H9 (cell line): Measurements from ENCODE around the gene HECTD1. TPM values are rescaled to one million over a fixed set of nuclear protein-coding genes. Genes with fewer than 3 reads are reported as not detected.

Source experiments
- DNase-seq: peaks from one replicate; pipeline ENCODE4 v3.0.0-alpha.2; 2017
- H2AFZ ChIP-seq: one replicate; pipeline ENCODE4 v1.6.1; 2013; ENCODE audit warnings: mild to moderate bottlenecking, low read length, control low read depth, moderate library complexity
- H2AK5ac ChIP-seq: 2 replicates; pipeline ENCODE4 v1.6.1; 2013; ENCODE audit warnings: low read length, control low read depth, mixed read lengths; ENCODE audit not compliant: insufficient read length
- H2BK120ac ChIP-seq: one replicate; pipeline ENCODE4 v1.6.1; 2013; ENCODE audit warnings: low read depth, mild to moderate bottlenecking, low read length, control low read depth, inconsistent platforms; ENCODE audit not compliant: poor library complexity, severe bottlenecking
- H2BK12ac ChIP-seq: 2 replicates; pipeline ENCODE4 v1.6.1; 2013; ENCODE audit warnings: low read length, control low read depth, mixed read lengths, low read depth; ENCODE audit not compliant: insufficient read length
- H2BK15ac ChIP-seq: 2 replicates; pipeline ENCODE4 v1.6.1; 2013; ENCODE audit warnings: low read depth, low read length, control low read depth
- H2BK20ac ChIP-seq: one replicate; pipeline ENCODE4 v1.6.1; 2013; ENCODE audit warnings: low read depth, mild to moderate bottlenecking, low read length, control low read depth, inconsistent platforms; ENCODE audit not compliant: poor library complexity, severe bottlenecking
- H2BK5ac ChIP-seq: 2 replicates; pipeline ENCODE4 v1.6.1; 2013; ENCODE audit warnings: low read length, control low read depth, mixed read lengths; ENCODE audit not compliant: insufficient read length
- H3K14ac ChIP-seq: 2 replicates; pipeline ENCODE4 v1.6.1; 2013; ENCODE audit warnings: low read length, control low read depth; ENCODE audit not compliant: insufficient read depth
- H3K18ac ChIP-seq: 2 replicates; pipeline ENCODE4 v1.6.1; 2013; ENCODE audit warnings: low read depth, mild to moderate bottlenecking, mixed read lengths, low read length, control low read depth; ENCODE audit not compliant: insufficient read length
- H3K23ac ChIP-seq: 2 replicates; pipeline ENCODE4 v1.6.1; 2013; ENCODE audit warnings: low read length, control low read depth, mixed read lengths, low read depth; ENCODE audit not compliant: insufficient read length
- H3K23me2 ChIP-seq: 2 replicates; pipeline ENCODE4 v1.6.1; 2013; ENCODE audit warnings: low read depth, mild to moderate bottlenecking, mixed read lengths, low read length, control low read depth; ENCODE audit not compliant: insufficient read length, poor library complexity, severe bottlenecking
- H3K27ac ChIP-seq: 2 replicates; pipeline ENCODE4 v1.5.1; 2013; ENCODE audit warnings: low read length, control low read depth, mixed read lengths, low read depth; ENCODE audit not compliant: insufficient read length
- H3K27me3 ChIP-seq: 2 replicates; pipeline ENCODE4 v1.6.1; 2013; ENCODE audit warnings: low read length, control low read depth, inconsistent platforms; ENCODE audit not compliant: insufficient read depth
- H3K4ac ChIP-seq: 2 replicates; pipeline ENCODE4 v1.6.1; 2013; ENCODE audit warnings: low read depth, mild to moderate bottlenecking, control low read depth, inconsistent platforms, low read length, moderate library complexity
- H3K4me1 ChIP-seq: 2 replicates; pipeline ENCODE4 v1.6.1; 2013; ENCODE audit warnings: low read length, control low read depth, inconsistent platforms; ENCODE audit not compliant: insufficient read depth
- H3K4me2 ChIP-seq: 2 replicates; pipeline ENCODE4 v1.6.1; 2013; ENCODE audit warnings: low read length, control low read depth, mixed read lengths; ENCODE audit not compliant: insufficient read length, insufficient read depth
- H3K56ac ChIP-seq: 2 replicates; pipeline ENCODE4 v1.6.1; 2013; ENCODE audit warnings: low read depth, mild to moderate bottlenecking, mixed read lengths, low read length, control low read depth; ENCODE audit not compliant: insufficient read length
- H3K79me1 ChIP-seq: 2 replicates; pipeline ENCODE4 v1.6.1; 2013; ENCODE audit warnings: low read depth, mild to moderate bottlenecking, moderate library complexity, low read length, control low read depth, inconsistent platforms; ENCODE audit not compliant: insufficient read depth, poor library complexity, severe bottlenecking
- H3K79me2 ChIP-seq: 2 replicates; pipeline ENCODE4 v1.6.1; 2013; ENCODE audit warnings: low read length, control low read depth, inconsistent platforms; ENCODE audit not compliant: insufficient read depth
- H3K9ac ChIP-seq: 2 replicates; pipeline ENCODE4 v1.6.1; 2013; ENCODE audit warnings: low read length, control low read depth, mixed read lengths; ENCODE audit not compliant: insufficient read length; ENCODE audit errors: extremely low read depth
- H3K9me3 ChIP-seq: one replicate; pipeline ENCODE4 v1.6.1; 2013; ENCODE audit warnings: low read depth, low read length, inconsistent platforms; ENCODE audit not compliant: control insufficient read depth
- H3T11ph ChIP-seq: one replicate; pipeline ENCODE4 v1.6.1; 2013; ENCODE audit warnings: mild to moderate bottlenecking, low read length, control low read depth, inconsistent platforms
- H4K20me1 ChIP-seq: one replicate; pipeline ENCODE4 v1.6.1; 2013; ENCODE audit not compliant: control insufficient read depth, insufficient read length, insufficient read depth
- H4K5ac ChIP-seq: 2 replicates; pipeline ENCODE4 v1.6.1; 2013; ENCODE audit warnings: low read depth, mild to moderate bottlenecking, mixed read lengths, low read length, control low read depth; ENCODE audit not compliant: insufficient read length
- H4K8ac ChIP-seq: replicated peaks from 2 replicates; pipeline ENCODE4 v1.6.1; 2013; ENCODE audit warnings: low read length, control low read depth, mixed read lengths, low read depth; ENCODE audit not compliant: insufficient read length
- H4K91ac ChIP-seq: 2 replicates; pipeline ENCODE4 v1.6.1; 2013; ENCODE audit warnings: low read depth, mild to moderate bottlenecking, moderate library complexity, mixed read lengths, low read length, control low read depth; ENCODE audit not compliant: insufficient read length
- H3K27ac Mint-ChIP-seq, 3 experiments: 2 replicates in 2 of 3; 3 replicates in 1 of 3; pipeline ENCODE4 v1.8.0; 2020 to 2021; ENCODE audit warnings: mixed read lengths in 3 of 3, mild to moderate bottlenecking in 1 of 3, moderate library complexity in 1 of 3
- H3K27me3 Mint-ChIP-seq: 2 replicates; pipeline ENCODE4 v1.8.0; 2021; ENCODE audit warnings: low read depth, mild to moderate bottlenecking, moderate library complexity, mixed read lengths
- H3K36me3 Mint-ChIP-seq, 3 experiments: 2 replicates in 2 of 3; 3 replicates in 1 of 3; pipeline ENCODE4 v1.8.0; 2020 to 2021; ENCODE audit warnings: low read depth in 3 of 3, mixed read lengths in 3 of 3; ENCODE audit not compliant: insufficient read depth in 1 of 3
- H3K4me1 Mint-ChIP-seq, 2 experiments: 2 replicates each; pipeline ENCODE4 v1.8.0; 2020; ENCODE audit warnings: mixed read lengths in 2 of 2
- H3K4me3 Mint-ChIP-seq, 2 experiments: 2 replicates in 1 of 2; 3 replicates in 1 of 2; pipeline ENCODE4 v1.8.0; 2020 to 2021; ENCODE audit warnings: mild to moderate bottlenecking in 2 of 2, mixed read lengths in 2 of 2, moderate library complexity in 1 of 2
- H3K9me3 Mint-ChIP-seq, 2 experiments: 2 replicates in 1 of 2; 3 replicates in 1 of 2; pipeline ENCODE4 v1.8.0; 2020; ENCODE audit warnings: mild to moderate bottlenecking in 2 of 2, mixed read lengths in 2 of 2, moderate library complexity in 1 of 2
- WGBS: extraction: QIAGEN DNeasy Blood & Tissue Kit; methylation state at CpG from one replicate; pipeline ENCODE4 v1.1.7; 2013; ENCODE audit warnings: missing lambda C conversion rate, low lambda C conversion rate, mixed read lengths; ENCODE audit not compliant: insufficient read length; ENCODE audit errors: extremely low coverage; 5-methylcytosine and 5-hydroxymethylcytosine counted together
- total RNA-seq: library from RNA; stranded (reverse); gene quantifications from 2 replicates; pipeline ENCODE4 v1.2.1, GENCODE V29; 2021
- TF ChIP-seq, protein P1 (sequence below): fragments of 200-600 bp; sonication (generic); conservative IDR thresholded peaks from 3 replicates; pipeline ENCODE4 v1.8.0; 2021; ENCODE audit warnings: antibody characterized with exemption, mild to moderate bottlenecking

The HECTD1 gene
- total RNA-seq, 1 experiment from 2014 or later = 135 TPM

DNA sequence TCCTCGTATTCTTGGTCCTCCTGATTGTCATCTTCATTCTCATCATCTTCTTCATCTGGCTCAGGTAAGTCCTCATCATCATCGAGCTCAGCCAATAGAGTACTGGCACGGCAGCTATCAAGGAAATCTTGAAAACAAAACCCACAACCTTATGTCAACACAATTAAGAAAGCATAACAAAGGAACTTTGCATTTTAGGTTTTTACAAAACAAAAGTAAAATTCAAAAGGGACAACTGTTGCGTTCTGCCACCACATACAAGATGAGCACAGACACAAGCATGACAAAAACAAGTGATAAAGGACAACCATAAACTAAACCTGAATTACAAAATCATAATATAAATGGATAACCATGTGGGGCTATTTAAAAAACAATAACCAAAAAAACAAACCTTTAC lies 84.7 kb downstream of the HECTD1 start:
- Histone ChIP-seq H4K20me1 (no peaks in the 10 kb centered on the region), H3K9ac (no peak overlapping the region), H4K8ac (no peak overlapping the region), H3K23me2 (no peaks in the 10 kb centered on the region), H3K27me3 (no peaks in the 10 kb centered on the region), H3K4me2 (no peak overlapping the region), H3K79me2 (no peaks in the 10 kb centered on the region), H2AK5ac (no peak overlapping the region), H2BK20ac (no peak overlapping the region), H2AFZ (no peak overlapping the region), H3K14ac (no peak overlapping the region), H3K4me1 (no peaks in the 10 kb centered on the region; the same call in 1 of the 2 replicates), H3K4ac (no peak overlapping the region), H3K9me3 (no peaks in the 10 kb centered on the region), H3K27ac (no peak overlapping the region), H2BK12ac (no peak overlapping the region), H2BK15ac (no peak overlapping the region), H2BK120ac (no peak overlapping the region), H3K79me1 (no peaks in the 10 kb centered on the region), H4K91ac (no peak overlapping the region), H3K23ac (no peak overlapping the region), H3K56ac (no peak overlapping the region), H3K18ac (no peak overlapping the region), H4K5ac (no peak overlapping the region), H3T11ph (no peak overlapping the region), H2BK5ac (no peak overlapping the region)
- H3K27ac Mint-ChIP-seq = peak overlapping the region in 2 of 3 experiments; percentile 1 to 60; a peak in 3 of 7 replicates
- no peak for DNase-seq
- no peaks in the 10 kb centered on the region for H3K27me3 Mint-ChIP-seq
- H3K4me1 Mint-ChIP-seq = peaks cover 38% of the 10 kb centered on the region in 2 experiments
- TF ChIP-seq, protein P1, sequence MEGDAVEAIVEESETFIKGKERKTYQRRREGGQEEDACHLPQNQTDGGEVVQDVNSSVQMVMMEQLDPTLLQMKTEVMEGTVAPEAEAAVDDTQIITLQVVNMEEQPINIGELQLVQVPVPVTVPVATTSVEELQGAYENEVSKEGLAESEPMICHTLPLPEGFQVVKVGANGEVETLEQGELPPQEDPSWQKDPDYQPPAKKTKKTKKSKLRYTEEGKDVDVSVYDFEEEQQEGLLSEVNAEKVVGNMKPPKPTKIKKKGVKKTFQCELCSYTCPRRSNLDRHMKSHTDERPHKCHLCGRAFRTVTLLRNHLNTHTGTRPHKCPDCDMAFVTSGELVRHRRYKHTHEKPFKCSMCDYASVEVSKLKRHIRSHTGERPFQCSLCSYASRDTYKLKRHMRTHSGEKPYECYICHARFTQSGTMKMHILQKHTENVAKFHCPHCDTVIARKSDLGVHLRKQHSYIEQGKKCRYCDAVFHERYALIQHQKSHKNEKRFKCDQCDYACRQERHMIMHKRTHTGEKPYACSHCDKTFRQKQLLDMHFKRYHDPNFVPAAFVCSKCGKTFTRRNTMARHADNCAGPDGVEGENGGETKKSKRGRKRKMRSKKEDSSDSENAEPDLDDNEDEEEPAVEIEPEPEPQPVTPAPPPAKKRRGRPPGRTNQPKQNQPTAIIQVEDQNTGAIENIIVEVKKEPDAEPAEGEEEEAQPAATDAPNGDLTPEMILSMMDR = no peak
- H3K36me3 Mint-ChIP-seq = peaks cover 18 to 58% (median 48%) of the 10 kb centered on the region in 3 experiments
- WGBS = no CpG with 5 or more reads among the region's 4 CpGs
- H3K4me3 Mint-ChIP-seq = peak overlapping the region in 1 of 2 experiments; percentile 0; a peak in 2 of 5 replicates
- no peaks in the 10 kb centered on the region for H3K9me3 Mint-ChIP-seq
